Keratinocyte (primary cell): ENCODE data around the gene SCLY.

Source experiments
- EZH2 ChIP-seq: IDR thresholded peaks from one replicate; pipeline ENCODE4 v1.6.1; 2012; ENCODE audit warnings: inconsistent platforms, mild to moderate bottlenecking, low read length, moderate library complexity
- TF ChIP-seq, protein P1 (sequence below), 3 experiments: IDR thresholded peaks in 1 of 3; conservative IDR thresholded peaks in 1 of 3; optimal IDR thresholded peaks in 1 of 3; 2 replicates in 2 of 3; 3 replicates in 1 of 3; pipeline versions ENCODE3 to v1.5.1; 2011; ENCODE audit warnings: low read length in 3 of 3, mild to moderate bottlenecking in 3 of 3, moderate library complexity in 2 of 3, control low read depth in 1 of 3, inconsistent platforms in 1 of 3; ENCODE audit not compliant: insufficient read depth in 2 of 3; ENCODE audit errors: extremely low read depth in 1 of 3

GRCh38 chr2:238061315-238062202, 758 bp downstream of the SCLY start:
- TF ChIP-seq, protein P1, sequence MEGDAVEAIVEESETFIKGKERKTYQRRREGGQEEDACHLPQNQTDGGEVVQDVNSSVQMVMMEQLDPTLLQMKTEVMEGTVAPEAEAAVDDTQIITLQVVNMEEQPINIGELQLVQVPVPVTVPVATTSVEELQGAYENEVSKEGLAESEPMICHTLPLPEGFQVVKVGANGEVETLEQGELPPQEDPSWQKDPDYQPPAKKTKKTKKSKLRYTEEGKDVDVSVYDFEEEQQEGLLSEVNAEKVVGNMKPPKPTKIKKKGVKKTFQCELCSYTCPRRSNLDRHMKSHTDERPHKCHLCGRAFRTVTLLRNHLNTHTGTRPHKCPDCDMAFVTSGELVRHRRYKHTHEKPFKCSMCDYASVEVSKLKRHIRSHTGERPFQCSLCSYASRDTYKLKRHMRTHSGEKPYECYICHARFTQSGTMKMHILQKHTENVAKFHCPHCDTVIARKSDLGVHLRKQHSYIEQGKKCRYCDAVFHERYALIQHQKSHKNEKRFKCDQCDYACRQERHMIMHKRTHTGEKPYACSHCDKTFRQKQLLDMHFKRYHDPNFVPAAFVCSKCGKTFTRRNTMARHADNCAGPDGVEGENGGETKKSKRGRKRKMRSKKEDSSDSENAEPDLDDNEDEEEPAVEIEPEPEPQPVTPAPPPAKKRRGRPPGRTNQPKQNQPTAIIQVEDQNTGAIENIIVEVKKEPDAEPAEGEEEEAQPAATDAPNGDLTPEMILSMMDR (optimal IDR thresholded peaks at IDR 0.05 in 1 of 3, IDR thresholded peaks at IDR 0.05 in 1 of 3, conservative IDR thresholded peaks at IDR 0.05 in 1 of 3; ENCODE audit: extremely low read depth in 1 of 3, insufficient read depth in 2 of 3, low read length in 3 of 3): no peak
- TF ChIP-seq EZH2: no peak
